Kidney (tissue), 14 donors: ENCODE results near the gene FOXO1. TPM values are rescaled to one million over a fixed set of nuclear protein-coding genes. Genes with fewer than 3 reads are reported as not detected.

ENCODE experiments used
- DNase-seq, 5 donors: peaks; one replicate each; pipeline ENCODE4 v3.0.0-alpha.2; 2013 to 2020
- FAIRE-seq: peaks from 2 replicates; lab custom pipeline; 2012; peaks lifted over from hg19 to GRCh38; lab: Jason Lieb, UNC
- H3K27ac ChIP-seq, 2 donors: one replicate each; pipeline ENCODE4 v1.7.0; 2013; ENCODE audit warnings: low read depth in 2 of 2, low read length in 2 of 2, inconsistent platforms in 1 of 2
- H3K27me3 ChIP-seq: one replicate; pipeline ENCODE4 v1.7.1; 2013; ENCODE audit warnings: low read length, inconsistent platforms; ENCODE audit not compliant: control insufficient read depth, insufficient read depth
- H3K36me3 ChIP-seq, 3 donors: one replicate each; pipeline versions ENCODE4 v1.7.0 to v1.7.1; 2013; ENCODE audit warnings: low read length in 3 of 3, control low read depth in 1 of 3, inconsistent platforms in 1 of 3; ENCODE audit not compliant: insufficient read depth in 3 of 3, control insufficient read depth in 2 of 3
- H3K4me1 ChIP-seq, 3 donors: one replicate each; pipeline versions ENCODE4 v1.7.0 to v1.7.1; 2013; ENCODE audit warnings: low read length in 3 of 3, inconsistent platforms in 1 of 3, low read depth in 1 of 3; ENCODE audit not compliant: control insufficient read depth in 2 of 3, insufficient read depth in 2 of 3
- H3K4me3 ChIP-seq, 3 donors: one replicate each; pipeline versions ENCODE4 v1.7.0 to v1.8.1; 2013; ENCODE audit warnings: low read length in 3 of 3, control low read depth in 1 of 3, inconsistent platforms in 1 of 3
- H3K9ac ChIP-seq, 3 donors: one replicate each; pipeline versions ENCODE4 v1.7.0 to v1.7.1; 2013; ENCODE audit warnings: low read length in 3 of 3, control low read depth in 1 of 3, inconsistent platforms in 1 of 3
- H3K9me3 ChIP-seq, 3 donors: one replicate each; pipeline versions ENCODE4 v1.7.0 to v1.7.1; 2013; ENCODE audit warnings: low read length in 3 of 3, control low read depth in 1 of 3, inconsistent platforms in 1 of 3; ENCODE audit not compliant: control insufficient read depth in 2 of 3, insufficient read depth in 1 of 3
- CTCF ChIP-seq: IDR thresholded peaks from 3 replicates; pipeline ENCODE4 v1.5.1; 2012; ENCODE audit warnings: mild to moderate bottlenecking, moderate library complexity, borderline replicate concordance; ENCODE audit not compliant: insufficient read depth; ENCODE audit errors: extremely low read depth
- intact Hi-C: fragments of 100-400 bp; cut with DNase I; formaldehyde crosslinking; loops from one replicate; pipeline ENCODE4 v1.11.1; 2022
- polyA plus RNA-seq: library from polyadenylated mRNA; stranded (reverse); fragments of 350-450 nt; fragmentation: Illumina TruSeq; extraction: RNeasy Lipid Tissue Mini Kit (QIAGEN cat#74804); gene quantifications from one replicate; pipeline ENCODE4 v1.2.3, GENCODE V29; 2014; ENCODE audit warnings: low read depth, low replicate concordance; ENCODE audit not compliant: insufficient read depth
- total RNA-seq: library from RNA; stranded (reverse); fragmentation: NEBNext Ultra II Directional; extraction: Animal tissue kit (Norgen Biotek cat#: 25700); gene quantifications from one replicate; pipeline ENCODE4 v1.2.1, GENCODE V29; 2021
- donor health status: control.
- donor health status: control.
- donor health status: control.
- donor health status: control.
- donor health status: control.
- donor health status: DM: yes; HTN: yes; CAD: no.
- donor health status: Normal renal cell carcinoma (clear cell type).

Gene FOXO1
- total and polyA plus RNA-seq, 2 donors from 2014 or later, result 8.6 to 54.6 TPM

DNA sequence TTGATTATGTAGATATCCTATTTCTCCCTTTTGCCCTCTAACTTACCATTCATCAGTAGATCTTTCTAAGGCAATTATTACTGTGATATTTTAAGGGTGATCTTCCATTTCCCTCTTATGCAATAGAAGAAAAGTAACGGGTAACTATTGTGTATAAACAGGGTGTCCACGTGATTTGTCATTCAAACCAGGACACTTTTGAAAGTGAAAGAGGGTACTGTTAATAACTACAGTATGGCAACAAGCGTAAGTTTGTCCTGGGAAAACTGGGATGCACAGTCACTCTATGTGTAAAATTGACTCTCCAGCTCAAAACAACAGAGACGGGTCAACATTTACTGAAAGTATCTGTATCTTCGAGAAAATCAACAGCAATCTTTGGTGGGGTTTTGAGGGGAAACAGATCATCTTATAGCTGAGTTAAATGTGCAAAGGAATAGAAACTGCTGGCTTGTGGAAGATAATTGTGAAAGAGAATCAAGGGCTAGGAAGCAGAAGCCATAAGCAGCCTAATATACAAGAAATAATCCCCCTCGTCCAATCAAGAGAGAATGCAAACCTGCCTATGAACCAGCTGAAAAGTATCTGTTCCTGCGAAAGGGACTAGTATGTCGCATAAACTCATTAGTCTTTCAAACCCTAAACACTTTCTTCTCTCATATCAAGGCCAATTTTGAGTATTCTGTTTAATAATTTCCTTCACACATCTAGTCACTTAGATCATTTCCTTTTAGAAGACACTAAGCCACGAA, 126.7 kb downstream of the FOXO1 start:
- no peak for TF ChIP-seq CTCF
- Histone ChIP-seq H3K4me1 (peaks cover 0 to 7% (median 0%) of the 10 kb centered on the region in 3 donors), H3K27me3 (no peaks in the 10 kb centered on the region), H3K27ac (peak overlapping the region; percentile 10 to 29), H3K9ac (no peak overlapping the region), H3K4me3 (no peak overlapping the region), H3K36me3 (no peaks in the 10 kb centered on the region), H3K9me3 (no peaks in the 10 kb centered on the region)
- FAIRE-seq, result no peak
- no peak for DNase-seq
- intact Hi-C loops, result no loop called here

DNA sequence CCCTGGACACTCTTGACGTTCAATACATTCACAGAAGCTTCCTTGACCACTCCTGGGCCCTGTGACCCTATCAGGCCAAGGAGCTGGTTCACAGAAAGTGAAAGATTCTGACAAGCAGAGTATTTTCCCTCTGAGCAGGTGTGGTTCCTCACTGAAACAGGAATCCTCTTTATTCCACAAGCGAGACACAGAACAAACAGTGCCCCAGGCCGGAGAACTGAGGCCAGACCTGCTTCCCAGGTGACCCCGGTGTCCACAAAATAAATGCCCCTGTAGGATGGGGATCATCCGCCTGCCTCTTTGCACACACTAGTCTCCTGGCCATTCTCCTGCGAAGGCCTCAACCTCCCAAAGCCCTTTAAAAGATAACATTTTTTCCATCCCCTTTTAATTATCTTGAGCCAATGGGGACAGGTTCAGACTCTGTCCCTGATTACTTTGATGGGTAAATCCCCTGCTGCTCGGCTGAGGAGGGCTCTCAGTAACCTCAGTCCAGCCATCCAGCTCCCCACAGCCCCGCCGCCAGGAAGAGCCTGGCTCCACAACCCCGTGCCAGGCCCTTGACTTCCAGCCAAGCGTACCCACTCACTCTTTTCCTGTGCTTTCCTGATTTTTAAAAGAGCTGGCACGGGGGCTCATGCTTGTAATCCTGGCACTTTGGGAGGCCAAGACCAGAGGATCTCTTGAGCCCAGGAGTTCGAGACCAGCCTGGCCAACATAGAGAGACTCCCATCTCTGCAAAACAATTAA, 129.1 kb downstream of the FOXO1 start:
- H3K27me3 ChIP-seq, result no peaks in the 10 kb centered on the region
- H3K4me1 ChIP-seq, result peaks cover 0 to 7% (median 0%) of the 10 kb centered on the region in 3 donors
- intact Hi-C loops, result no loop called here
- FAIRE-seq, result no peak
- no peak overlapping the region for H3K4me3 ChIP-seq
- H3K27ac ChIP-seq, result peak overlapping the region; percentile 45 to 72
- no peak overlapping the region for H3K9ac ChIP-seq
- DNase-seq, result no peak
- no peak for TF ChIP-seq CTCF
- H3K36me3 ChIP-seq, result no peaks in the 10 kb centered on the region
- no peaks in the 10 kb centered on the region for H3K9me3 ChIP-seq

- no peak for FAIRE-seq
- no peaks in the 10 kb centered on the region for H3K36me3 ChIP-seq
- DNase-seq, result peak in 2 of 5 donors; percentile 29 to 32
- H3K4me1 ChIP-seq, result peaks cover 0 to 7% (median 0%) of the 10 kb centered on the region in 3 donors
- intact Hi-C loops, result no loop called here
- no peaks in the 10 kb centered on the region for H3K9me3 ChIP-seq
- no peak overlapping the region for H3K9ac ChIP-seq
- peak overlapping the region; percentile 45 to 72 for H3K27ac ChIP-seq
- no peak for TF ChIP-seq CTCF
- H3K4me3 ChIP-seq, result no peak overlapping the region
- H3K27me3 ChIP-seq, result no peaks in the 10 kb centered on the region
Observed at GRCh38 chr13:40536443-40537113, 129.9 kb downstream of the FOXO1 start.
